Measurements from ENCODE around the gene ERCC6L2. TPM values are rescaled to one million over a fixed set of nuclear protein-coding genes. Genes with fewer than 3 reads are reported as not detected.

The ERCC6L2 gene
- total RNA-seq, result 100 to 1,000 TPM in 3 of 4 donors, 10 to 100 TPM in 1; 82.0 to 128 (median 108) TPM

- peaks cover 0 to 28% (median 6%) of the 10 kb centered on the region in 4 donors for H3K4me1 ChIP-seq
- H3K27me3 ChIP-seq, result no peaks in the 10 kb centered on the region
- peak; percentile 89 to 96 for DNase-seq (ENCODE audit: low spot score in 2 of 2)
- H3K36me3 ChIP-seq, result peaks cover 0 to 13% (median 0%) of the 10 kb centered on the region in 3 donors
- TF ChIP-seq CTCF (IDR thresholded peaks at IDR 0.05) (peak in 2 of 5 experiments; percentile 31 to 66), POLR2A (IDR thresholded peaks at IDR 0.05) (peak; percentile 61 to 80), EP300 (IDR thresholded peaks at IDR 0.05) (peak; percentile 59 to 88)
- peaks cover 0 to 3% (median 0%) of the 10 kb centered on the region in 4 donors for H3K9me3 ChIP-seq
- no peak within 1 kb of the TSS for H3K4me3 ChIP-seq
- H3K27ac ChIP-seq, result no peak within 1 kb of the TSS
- 1% methylated on average over 35 to 56 of the region's 74 CpGs for WGBS, 2 donors
Observed at GRCh38 chr9:95875305-95876137, at the start of gene ERCC6L2. Gene ERCC6L2, plus strand, starts transcription at chr9:95875691. Its CDS starts 348 bp downstream, at chr9:95876039.

GRCh38 chr9:95826183-95826838 is 49.2 kb upstream of the ERCC6L2 start:
- peaks cover 0 to 21% (median 6%) of the 10 kb centered on the region in 4 donors for H3K4me1 ChIP-seq
- no peak overlapping the region for H3K27ac ChIP-seq
- no peaks in the 10 kb centered on the region for H3K9me3 ChIP-seq
- H3K27me3 ChIP-seq, result no peaks in the 10 kb centered on the region
- TF ChIP-seq CTCF (IDR thresholded peaks at IDR 0.05) (no peak), POLR2A (IDR thresholded peaks at IDR 0.05) (no peak), EP300 (IDR thresholded peaks at IDR 0.05) (no peak)
- WGBS, 2 donors, result 86 to 88% methylated on average over 8 of the region's 8 CpGs
- no peaks in the 10 kb centered on the region for H3K36me3 ChIP-seq
- no peak for DNase-seq (ENCODE audit: low spot score in 2 of 2)
- H3K4me3 ChIP-seq, result no peak overlapping the region

GRCh38 chr9:95830768-95831167 is 44.7 kb upstream of the ERCC6L2 start:
- WGBS, 2 donors, result 89 to 100% methylated on average over 2 to 3 of the region's 3 CpGs
- no peaks in the 10 kb centered on the region for H3K36me3 ChIP-seq
- TF ChIP-seq EP300 (IDR thresholded peaks at IDR 0.05) (no peak), POLR2A (IDR thresholded peaks at IDR 0.05) (no peak), CTCF (IDR thresholded peaks at IDR 0.05) (no peak)
- no peak for DNase-seq (ENCODE audit: low spot score in 2 of 2)
- H3K27me3 ChIP-seq, result no peaks in the 10 kb centered on the region
- H3K4me3 ChIP-seq, result no peak overlapping the region
- peaks cover 0 to 2% (median 0%) of the 10 kb centered on the region in 4 donors for H3K4me1 ChIP-seq
- no peaks in the 10 kb centered on the region for H3K9me3 ChIP-seq
- H3K27ac ChIP-seq, result no peak overlapping the region

- Histone ChIP-seq H3K9me3 (no peaks in the 10 kb centered on the region), H3K27me3 (no peaks in the 10 kb centered on the region), H3K36me3 (no peaks in the 10 kb centered on the region), H3K27ac (peak overlapping the region in 2 of 4 donors; percentile 21 to 36), H3K4me3 (no peak overlapping the region), H3K4me1 (peaks cover 0 to 2% (median 0%) of the 10 kb centered on the region in 4 donors)
- DNase-seq (ENCODE audit: low spot score in 2 of 2), result no peak
- no peak for TF ChIP-seq EP300 (IDR thresholded peaks at IDR 0.05)
- TF ChIP-seq CTCF (IDR thresholded peaks at IDR 0.05), result no peak
- TF ChIP-seq POLR2A (IDR thresholded peaks at IDR 0.05), result no peak
Observed at GRCh38 chr9:95831810-95832209, 43.7 kb upstream of the ERCC6L2 start.

Measured in tibial nerve (tissue), 4 donors.